HCT116 (cell line): ENCODE results near the gene CTNNA2. TPM values are rescaled to one million over a fixed set of nuclear protein-coding genes. Genes with fewer than 3 reads are reported as not detected.

ENCODE experiments used
- ATAC-seq: fragments of 200-7000 bp; cut with Tn5 transposase; 2 replicates; pipeline ENCODE4 v1.9.1; 2020; ENCODE audit warnings: mild to moderate bottlenecking, moderate library complexity
- BruUV-seq: library from RNA; stranded (reverse); fragments of 400-500 nt; replicated peaks from 2 replicates; lab custom pipeline; 2021; lab: Mats Ljungman, UMichigan
- CTCF ChIA-PET: fragments of 300-600 bp; sonication (Branson Sonifier 250); formaldehyde crosslinking; loops from one replicate; lab custom pipeline; 2021; ENCODE audit warnings: antibody characterized with exemption; lab: Charles Lee
- POLR2A ChIA-PET: fragments of 300-600, 350-600 bp; sonication (Branson Sonifier 250); formaldehyde crosslinking; loops from one replicate; lab custom pipeline; 2021; ENCODE audit warnings: antibody characterized with exemption; lab: Charles Lee
- RAD21 ChIA-PET, 2 experiments: fragments of 300-600 bp; sonication (Branson Sonifier 250); formaldehyde crosslinking; loops; one replicate each; lab custom pipeline; 2023; ENCODE audit warnings: low total read pairs in 2 of 2; ENCODE audit not compliant: uncharacterized antibody in 2 of 2, unreplicated experiment in 2 of 2, low non-redundant PET in 1 of 2; lab: Charles Lee
- DNase-seq: peaks from one replicate; pipeline ENCODE4 v3.0.0-alpha.2; 2010; ENCODE audit warnings: low read depth, low spot score
- H2AFZ ChIP-seq: fragments of 200-600 bp; shearing (Covaris generic), sonication (generic); 2 replicates; pipeline ENCODE4 v1.6.1; 2017; ENCODE audit warnings: low read depth, mixed run types, mixed read lengths, antibody characterized with exemption, low read length; ENCODE audit not compliant: poor library complexity, severe bottlenecking
- H3K27ac ChIP-seq: 2 replicates; pipeline ENCODE4 v1.5.1; 2012; ENCODE audit warnings: low read depth, low read length
- H3K27me3 ChIP-seq: fragments of 200-600 bp; sonication (generic); 2 replicates; pipeline ENCODE4 v1.6.1; 2016; ENCODE audit warnings: mixed run types, low read length, mixed read lengths; ENCODE audit not compliant: insufficient read depth
- H3K36me3 ChIP-seq, 2 experiments: fragments of 200-500 bp in 1 of 2; fragments of 200-600 bp in 1 of 2; sonication (Bioruptor generic) in 1 of 2; sonication (generic) in 1 of 2; 2 replicates each; pipeline versions ENCODE4 v1.5.1 to v1.6.1; 2014 to 2016; ENCODE audit warnings: low read length in 2 of 2, inconsistent platforms in 1 of 2, mixed read lengths in 1 of 2, mixed run types in 1 of 2; ENCODE audit not compliant: insufficient read depth in 2 of 2, control insufficient read depth in 1 of 2
- H3K4me1 ChIP-seq, 2 experiments: fragments of 200-600 bp in 1 of 2; sonication (generic) in 1 of 2; 2 replicates each; pipeline versions ENCODE4 v1.5.1 to v1.6.1; 2012 to 2017; ENCODE audit warnings: low read length in 2 of 2, inconsistent platforms in 1 of 2, mild to moderate bottlenecking in 1 of 2, mixed read lengths in 1 of 2, mixed run types in 1 of 2, moderate library complexity in 1 of 2; ENCODE audit not compliant: insufficient read depth in 2 of 2, control insufficient read depth in 1 of 2
- H3K4me2 ChIP-seq: fragments of 200-600 bp; sonication (generic); 2 replicates; pipeline ENCODE4 v1.6.1; 2017; ENCODE audit warnings: mixed run types, low read length, mixed read lengths
- H3K4me3 ChIP-seq, 2 experiments: fragments of 200-600 bp in 1 of 2; sonication (generic) in 1 of 2; replicated peaks in 1 of 2; 2 replicates each; pipeline ENCODE4 v1.5.1; 2011 to 2016; ENCODE audit warnings: low read length in 2 of 2, control low read depth in 1 of 2, low read depth in 1 of 2, mild to moderate bottlenecking in 1 of 2, mixed read lengths in 1 of 2, mixed run types in 1 of 2
- H3K79me2 ChIP-seq: fragments of 200-600 bp; sonication (generic); 2 replicates; pipeline ENCODE4 v1.6.1; 2017; ENCODE audit warnings: mild to moderate bottlenecking, mixed run types, low read length, moderate library complexity, mixed read lengths; ENCODE audit not compliant: insufficient read depth
- H3K9ac ChIP-seq: fragments of 200-600 bp; sonication (generic); 2 replicates; pipeline ENCODE4 v1.6.1; 2016; ENCODE audit warnings: low read length, mixed read lengths
- H3K9me2 ChIP-seq: fragments of 200-600 bp; sonication (generic), shearing (Covaris generic); 2 replicates; pipeline ENCODE4 v1.6.1; 2017; ENCODE audit warnings: mixed run types, mild to moderate bottlenecking, moderate library complexity; ENCODE audit not compliant: insufficient read depth
- H3K9me3 ChIP-seq, 2 experiments: fragments of 200-500 bp in 1 of 2; fragments of 200-600 bp in 1 of 2; sonication (Bioruptor generic) in 1 of 2; sonication (generic) in 1 of 2; 2 replicates each; pipeline ENCODE4 v1.6.1; 2014 to 2017; ENCODE audit warnings: low read length in 2 of 2, mixed read lengths in 2 of 2, inconsistent platforms in 1 of 2, low read depth in 1 of 2, mild to moderate bottlenecking in 1 of 2, mixed run types in 1 of 2, moderate library complexity in 1 of 2; ENCODE audit not compliant: control insufficient read depth in 1 of 2, insufficient read depth in 1 of 2
- H4K20me1 ChIP-seq: fragments of 200-600 bp; sonication (generic), shearing (Covaris generic); 2 replicates; pipeline ENCODE4 v1.6.1; 2017; ENCODE audit warnings: mixed run types, mild to moderate bottlenecking, moderate library complexity; ENCODE audit not compliant: insufficient read depth
- EGR1 ChIP-seq: IDR thresholded peaks from 2 replicates; pipeline ENCODE4 v1.6.1; 2012; ENCODE audit warnings: low read depth
- ELF1 ChIP-seq: IDR thresholded peaks from 2 replicates; pipeline ENCODE4 v1.6.1; 2012; ENCODE audit warnings: low read depth, borderline replicate concordance
- EZH2 ChIP-seq: fragments of 200-600 bp; sonication (generic); IDR thresholded peaks from 2 replicates; pipeline ENCODE4 v1.6.1; 2017; ENCODE audit warnings: antibody characterized with exemption, mixed run types
- POLR2A ChIP-seq: IDR thresholded peaks from 2 replicates; pipeline ENCODE4 v1.7.0; 2011; ENCODE audit warnings: borderline replicate concordance; ENCODE audit not compliant: insufficient read depth, insufficient read length; ENCODE audit errors: extremely low read depth
- RAD21 ChIP-seq: IDR thresholded peaks from 2 replicates; pipeline ENCODE4 v1.6.1; 2012; ENCODE audit warnings: low read depth, mild to moderate bottlenecking
- SIN3A ChIP-seq: IDR thresholded peaks from 2 replicates; pipeline ENCODE4 v1.6.1; 2012; ENCODE audit warnings: low read depth
- TCF7L2 ChIP-seq: IDR thresholded peaks from 2 replicates; pipeline ENCODE4 v1.7.0; 2011; ENCODE audit warnings: borderline replicate concordance, inconsistent platforms; ENCODE audit not compliant: insufficient read depth, insufficient read length; ENCODE audit errors: extremely low read depth
- YY1 ChIP-seq: IDR thresholded peaks from 2 replicates; pipeline ENCODE4 v1.6.1; 2011; ENCODE audit warnings: low read length, low read depth, moderate library complexity, mild to moderate bottlenecking; ENCODE audit not compliant: insufficient replicate concordance; ENCODE audit errors: extremely low read depth
- intact Hi-C: fragments of 100-400 bp; cut with micrococcal nuclease; formaldehyde crosslinking; loops from 2 replicates; pipeline ENCODE4 v1.10.0; 2022
- total RNA-seq: library from RNA; stranded (reverse); gene quantifications from one replicate; pipeline ENCODE4 v1.2.1, GENCODE V29; 2021; ENCODE audit not compliant: unreplicated experiment

The CTNNA2 gene
- total RNA-seq, 1 experiment from 2014 or later = not detected

DNA sequence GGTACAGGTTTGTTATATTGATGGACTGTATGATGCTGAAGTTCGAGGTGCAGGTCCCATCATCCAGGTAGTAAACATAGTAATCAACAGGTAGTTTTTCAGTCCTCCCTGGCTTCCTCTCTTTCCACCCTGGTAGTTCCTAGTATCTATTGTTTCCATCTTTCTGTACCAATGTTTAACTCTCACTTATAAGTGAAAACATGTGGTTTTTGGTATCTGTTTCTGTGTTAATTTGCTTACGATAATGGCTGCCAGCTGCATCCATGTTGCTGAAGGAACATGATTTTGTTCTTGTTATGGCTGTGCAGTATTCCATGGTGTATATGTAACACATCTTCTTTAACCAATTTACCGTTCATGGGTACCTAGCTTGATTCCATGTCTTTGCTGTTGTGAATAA, 861.3 kb downstream of the CTNNA2 start:
- TF ChIP-seq YY1 = no peak
- no peak for TF ChIP-seq EGR1
- no peak for TF ChIP-seq ELF1
- DNase-seq = no peak
- RAD21 ChIA-PET = no interaction called here
- Histone ChIP-seq H3K9me3 (peaks cover 7 to 9% of the 10 kb centered on the region in 2 experiments; a peak in 2 of 4 replicates), H2AFZ (no peak overlapping the region), H3K36me3 (no peaks in the 10 kb centered on the region), H3K9me2 (no peaks in the 10 kb centered on the region), H3K4me2 (no peak overlapping the region), H3K79me2 (no peaks in the 10 kb centered on the region), H3K4me1 (no peaks in the 10 kb centered on the region), H4K20me1 (no peaks in the 10 kb centered on the region), H3K27me3 (no peaks in the 10 kb centered on the region), H3K4me3 (no peak overlapping the region), H3K9ac (no peak overlapping the region), H3K27ac (no peak overlapping the region)
- no TSS peak for BruUV-seq
- POLR2A ChIA-PET = no interaction called here
- ATAC-seq = no peak
- CTCF ChIA-PET = no interaction called here
- intact Hi-C loops = no loop called here

DNA sequence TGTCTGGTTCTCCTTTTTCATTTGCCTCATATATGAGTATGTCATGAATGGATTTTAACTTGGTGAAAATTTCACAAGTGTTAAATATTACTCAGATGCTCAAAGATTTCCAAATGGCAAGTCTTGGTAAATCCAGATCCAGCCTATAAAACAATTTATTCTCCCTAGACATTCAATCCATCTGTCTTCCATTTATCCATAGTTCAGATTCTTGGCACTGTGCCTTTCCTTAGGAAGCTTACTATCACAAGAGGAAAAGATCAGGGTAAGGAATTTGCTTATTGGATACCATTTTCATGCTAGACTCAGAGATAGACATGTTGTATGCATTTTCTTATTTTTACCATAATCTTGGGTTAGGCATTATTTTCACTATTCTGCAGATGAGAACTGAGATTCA, 864.2 kb downstream of the CTNNA2 start:
- H3K9ac ChIP-seq = no peak overlapping the region
- no peak overlapping the region for H3K27ac ChIP-seq
- ATAC-seq (no peak), DNase-seq (no peak)
- ChIA-PET CTCF (no interaction called here), RAD21 (no interaction called here), POLR2A (no interaction called here)
- no peaks in the 10 kb centered on the region for H4K20me1 ChIP-seq
- H2AFZ ChIP-seq = no peak overlapping the region
- H3K27me3 ChIP-seq = no peaks in the 10 kb centered on the region
- no peak overlapping the region for H3K4me2 ChIP-seq
- H3K4me3 ChIP-seq = no peak overlapping the region
- intact Hi-C loops = no loop called here
- no TSS peak for BruUV-seq
- H3K9me2 ChIP-seq = no peaks in the 10 kb centered on the region
- no peak for TF ChIP-seq EGR1
- TF ChIP-seq TCF7L2 = no peak
- no peak for TF ChIP-seq RAD21
- TF ChIP-seq EZH2 = no peak
- TF ChIP-seq POLR2A = no peak
- no peak for TF ChIP-seq SIN3A
- H3K36me3 ChIP-seq = no peaks in the 10 kb centered on the region
- H3K9me3 ChIP-seq = peaks cover 4% of the 10 kb centered on the region in 2 experiments; a peak in 2 of 4 replicates
- no peaks in the 10 kb centered on the region for H3K79me2 ChIP-seq
- H3K4me1 ChIP-seq = no peaks in the 10 kb centered on the region
